Testis (tissue), 3 donors: Measurements from ENCODE around the gene GET4. TPM values are rescaled to one million over a fixed set of nuclear protein-coding genes. Genes with fewer than 3 reads are reported as not detected.

ENCODE experiments used
- DNase-seq: peaks from one replicate; pipeline ENCODE4 v3.0.0-alpha.2; 2019
- H3K27ac ChIP-seq, 2 donors: fragments of 200-600 bp; sonication (generic); one replicate each; pipeline ENCODE4 v1.5.1; 2019
- H3K27me3 ChIP-seq: fragments of 200-600 bp; sonication (generic); one replicate; pipeline ENCODE4 v1.5.1; 2019
- H3K36me3 ChIP-seq: fragments of 200-600 bp; sonication (generic); one replicate; pipeline ENCODE4 v1.5.1; 2017; ENCODE audit warnings: low read depth; ENCODE audit errors: missing control alignments
- H3K4me1 ChIP-seq: fragments of 200-600 bp; sonication (generic); one replicate; pipeline ENCODE4 v1.5.1; 2019
- H3K4me3 ChIP-seq, 2 donors: fragments of 200-600 bp; sonication (generic); one replicate each; pipeline ENCODE4 v1.5.1; 2017 to 2019
- H3K9me3 ChIP-seq: fragments of 200-600 bp; sonication (generic); one replicate; pipeline ENCODE4 v1.5.1; 2017
- POLR2A ChIP-seq: fragments of 450-650 bp; IDR thresholded peaks from one replicate; pipeline ENCODE4 v1.6.1; 2017; ENCODE audit warnings: antibody characterized with exemption, mild to moderate bottlenecking, moderate library complexity
- WGBS, 2 donors: methylation state at CpG; one replicate each; pipeline ENCODE4 v1.1.5; 2018; 5-methylcytosine and 5-hydroxymethylcytosine counted together
- intact Hi-C: fragments of 100-400 bp; cut with DNase I; formaldehyde crosslinking; loops from one replicate; pipeline ENCODE4 v1.15.1; 2023; ENCODE audit warnings: low total_unique reads
- polyA plus RNA-seq: library from polyadenylated mRNA; stranded (reverse); fragments of 350-450 nt; fragmentation: Illumina TruSeq; extraction: RNeasy Lipid Tissue Mini Kit (QIAGEN cat#74804); gene quantifications from one replicate; pipeline ENCODE4 v1.2.3, GENCODE V29; 2014; ENCODE audit warnings: low read depth, low replicate concordance; ENCODE audit not compliant: insufficient read depth
- total RNA-seq, 2 donors: library from RNA; depleted of rRNA; stranded (reverse); fragments of >200 nt; gene quantifications; one replicate each; pipeline ENCODE4 v1.2.3, GENCODE V29; 2016
- TF ChIP-seq, protein P1 (sequence below), 3 experiments: fragments of 450-650 bp in 2 of 3; fragments of 200-600 bp in 1 of 3; sonication (generic) in 1 of 3; IDR thresholded peaks; one replicate each; pipeline ENCODE4 v1.5.1; 2016 to 2019; ENCODE audit warnings: antibody characterized with exemption in 3 of 3, mild to moderate bottlenecking in 2 of 3, moderate library complexity in 1 of 3

The GET4 gene
- total and polyA plus RNA-seq, 3 donors from 2014 or later: 89.0 to 141 (median 128) TPM

DNA sequence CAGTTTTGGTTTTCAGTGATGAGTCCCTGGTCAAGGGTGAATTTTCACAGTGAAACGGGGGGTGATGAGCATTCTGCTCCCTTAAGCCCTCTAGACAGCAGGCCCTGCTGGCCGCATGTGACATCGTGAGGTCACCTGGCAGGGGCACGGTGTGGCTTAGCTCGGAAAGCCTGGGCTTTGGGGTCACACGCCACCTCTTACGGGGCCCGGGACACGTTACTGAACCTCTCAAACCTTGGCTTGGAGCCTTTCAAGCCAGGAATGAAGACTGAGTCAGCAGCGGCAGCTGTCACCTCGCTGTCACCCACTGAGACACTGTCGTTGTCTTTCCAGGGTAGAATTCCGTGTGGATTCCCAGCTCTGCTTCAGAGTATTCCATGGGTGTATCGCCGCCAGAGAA is 4.1 kb downstream of the GET4 start:
- no peak for TF ChIP-seq POLR2A
- TF ChIP-seq, protein P1, sequence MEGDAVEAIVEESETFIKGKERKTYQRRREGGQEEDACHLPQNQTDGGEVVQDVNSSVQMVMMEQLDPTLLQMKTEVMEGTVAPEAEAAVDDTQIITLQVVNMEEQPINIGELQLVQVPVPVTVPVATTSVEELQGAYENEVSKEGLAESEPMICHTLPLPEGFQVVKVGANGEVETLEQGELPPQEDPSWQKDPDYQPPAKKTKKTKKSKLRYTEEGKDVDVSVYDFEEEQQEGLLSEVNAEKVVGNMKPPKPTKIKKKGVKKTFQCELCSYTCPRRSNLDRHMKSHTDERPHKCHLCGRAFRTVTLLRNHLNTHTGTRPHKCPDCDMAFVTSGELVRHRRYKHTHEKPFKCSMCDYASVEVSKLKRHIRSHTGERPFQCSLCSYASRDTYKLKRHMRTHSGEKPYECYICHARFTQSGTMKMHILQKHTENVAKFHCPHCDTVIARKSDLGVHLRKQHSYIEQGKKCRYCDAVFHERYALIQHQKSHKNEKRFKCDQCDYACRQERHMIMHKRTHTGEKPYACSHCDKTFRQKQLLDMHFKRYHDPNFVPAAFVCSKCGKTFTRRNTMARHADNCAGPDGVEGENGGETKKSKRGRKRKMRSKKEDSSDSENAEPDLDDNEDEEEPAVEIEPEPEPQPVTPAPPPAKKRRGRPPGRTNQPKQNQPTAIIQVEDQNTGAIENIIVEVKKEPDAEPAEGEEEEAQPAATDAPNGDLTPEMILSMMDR (IDR thresholded peaks at IDR 0.05): no peak
- intact Hi-C loops: no loop called here

DNA sequence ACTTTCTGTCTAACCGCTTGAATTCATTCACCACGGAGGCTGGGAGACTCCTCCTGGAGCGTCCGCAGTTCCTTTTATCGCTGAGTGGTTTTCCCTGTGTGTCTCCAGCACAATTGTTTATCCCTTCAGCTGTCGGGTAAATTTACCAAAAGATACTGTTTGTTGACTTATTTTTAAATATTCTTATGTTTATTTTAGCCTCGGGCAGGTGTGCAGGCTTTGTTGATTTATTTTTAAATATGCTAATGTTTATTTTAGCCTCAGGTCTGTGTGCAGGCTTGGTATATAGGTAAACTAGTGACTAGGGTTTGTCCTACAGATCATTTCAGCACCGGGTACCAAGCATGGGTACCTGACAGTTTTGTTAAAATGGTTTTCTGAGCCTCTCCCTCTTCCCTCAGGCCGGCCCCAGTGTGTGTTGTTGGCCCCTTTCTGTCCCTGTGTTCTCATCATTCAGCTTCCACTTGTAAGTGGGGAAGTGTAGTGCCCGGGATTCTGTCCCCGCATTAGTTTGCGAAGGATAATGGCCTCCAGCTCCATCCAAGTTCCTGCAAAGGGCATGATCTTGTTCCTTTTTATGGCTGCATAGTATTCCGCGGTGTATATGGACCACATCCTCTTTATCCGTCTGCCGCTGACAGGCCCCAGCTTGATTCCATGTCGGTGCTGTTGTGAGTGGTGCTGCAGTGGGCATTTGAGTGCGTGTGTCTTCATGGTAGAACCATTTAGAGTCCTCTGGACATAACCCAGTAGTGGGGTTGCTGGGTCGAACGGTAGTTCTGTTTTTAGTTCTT is 5.3 kb downstream of the GET4 start:
- Histone ChIP-seq H3K9me3 (no peaks in the 10 kb centered on the region), H3K4me3 (no peak overlapping the region), H3K27me3 (no peaks in the 10 kb centered on the region), H3K36me3 (no peaks in the 10 kb centered on the region), H3K27ac (no peak overlapping the region), H3K4me1 (peaks cover 21% of the 10 kb centered on the region)
- TF ChIP-seq, protein P1 (IDR thresholded peaks at IDR 0.05): no peak
- TF ChIP-seq POLR2A: no peak
- WGBS, 2 donors: 92 to 94% methylated on average over 20 of the region's 20 CpGs
- intact Hi-C loops: no loop called here
- no peak for DNase-seq

More for the DNA sequence above, 4.1 kb downstream of the GET4 start:
- Histone ChIP-seq H3K9me3 (no peaks in the 10 kb centered on the region), H3K36me3 (no peaks in the 10 kb centered on the region), H3K27me3 (no peaks in the 10 kb centered on the region), H3K4me1 (peaks cover 24% of the 10 kb centered on the region), H3K27ac (no peak overlapping the region), H3K4me3 (no peak overlapping the region)
- no peak for DNase-seq
- WGBS, 2 donors: 85 to 88% methylated on average over 9 to 15 of the region's 15 CpGs

GRCh38 chr7:882336-883035 is 6.1 kb downstream of the GET4 start:
- H3K4me3 ChIP-seq: no peak overlapping the region
- TF ChIP-seq, protein P1 (IDR thresholded peaks at IDR 0.05): no peak
- TF ChIP-seq POLR2A: no peak
- H3K27me3 ChIP-seq: no peaks in the 10 kb centered on the region
- intact Hi-C loops: no loop called here
- peaks cover 21% of the 10 kb centered on the region for H3K4me1 ChIP-seq
- WGBS, 2 donors: 90 to 94% methylated on average over 34 to 37 of the region's 37 CpGs
- no peaks in the 10 kb centered on the region for H3K9me3 ChIP-seq
- no peaks in the 10 kb centered on the region for H3K36me3 ChIP-seq
- no peak for DNase-seq
- H3K27ac ChIP-seq: no peak overlapping the region

DNA sequence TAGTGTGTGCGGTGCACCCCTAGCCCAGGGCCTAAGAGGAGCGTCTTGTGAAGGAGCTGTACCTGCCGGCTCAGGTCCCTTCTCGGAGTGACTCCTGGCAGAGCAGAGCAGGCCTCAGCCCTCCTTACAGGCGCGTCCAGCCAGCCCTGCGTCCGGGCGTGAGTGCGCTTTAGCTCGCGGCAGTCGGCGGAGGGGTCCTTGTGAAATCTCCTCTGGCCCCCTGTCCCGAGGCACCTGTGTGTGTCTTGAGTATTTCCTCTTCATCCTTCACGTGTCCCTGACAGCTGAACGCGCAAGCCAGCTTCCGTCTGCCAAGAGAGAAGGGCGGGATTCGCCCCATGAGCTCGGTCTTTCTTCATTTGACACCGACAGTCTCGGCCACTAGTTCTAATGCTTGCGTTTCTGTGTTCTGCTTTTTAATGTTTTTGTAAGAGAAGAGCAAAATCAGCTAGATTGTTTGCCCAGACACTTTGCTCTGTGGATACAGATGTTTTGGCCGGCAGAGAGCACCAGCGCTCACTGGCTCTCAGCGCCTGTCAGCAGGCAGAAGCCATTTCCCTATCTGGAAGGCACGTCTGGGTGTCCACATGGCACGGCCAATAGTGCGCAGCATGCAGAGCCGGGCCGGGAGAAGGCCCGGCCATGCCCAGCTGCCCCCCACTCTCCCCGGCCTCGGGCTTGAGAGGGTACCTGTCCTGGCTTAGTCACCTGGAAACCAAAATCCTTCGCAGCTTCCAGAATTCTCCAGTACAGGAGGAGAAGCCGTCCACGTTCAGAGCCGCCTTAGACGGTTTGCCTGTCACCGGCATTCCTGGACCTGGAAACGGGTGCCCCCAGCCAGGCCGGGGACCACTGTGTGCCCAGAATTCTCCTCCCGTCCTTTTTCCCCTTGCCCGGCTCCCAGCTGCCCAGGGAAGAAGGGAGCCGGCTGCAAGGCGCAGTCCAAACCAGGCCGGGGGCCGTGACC is 7.0 kb downstream of the GET4 start:
- no peaks in the 10 kb centered on the region for H3K36me3 ChIP-seq
- no peaks in the 10 kb centered on the region for H3K27me3 ChIP-seq
- H3K9me3 ChIP-seq: no peaks in the 10 kb centered on the region
- no peak overlapping the region for H3K27ac ChIP-seq
- TF ChIP-seq POLR2A: no peak
- TF ChIP-seq, protein P1 (IDR thresholded peaks at IDR 0.05): no peak
- no peak overlapping the region for H3K4me3 ChIP-seq
- peaks cover 21% of the 10 kb centered on the region for H3K4me1 ChIP-seq
- intact Hi-C loops: no loop called here
- 69 to 71% methylated on average over 34 to 50 of the region's 50 CpGs for WGBS, 2 donors
- DNase-seq: peak; percentile 45
